ENCODE data around the gene MLXIP. TPM values are rescaled to one million over a fixed set of nuclear protein-coding genes. Genes with fewer than 3 reads are reported as not detected.

Gene MLXIP
- total RNA-seq, 1 donor from 2014 or later: 18.5 TPM

- no peak for TF ChIP-seq CTCF (conservative IDR thresholded peaks at IDR 0.05; ENCODE audit: low read depth, low read length)
- no peak overlapping the region for H3K4me3 ChIP-seq (ENCODE audit: low read depth, low read length)
- no peak for DNase-seq (ENCODE audit: low read depth)
Measured at GRCh38 chr12:122150127-122150681, 71.6 kb downstream of the MLXIP start.

GRCh38 chr12:122152754-122153153 lies 74.2 kb downstream of the MLXIP start:
- no peak for TF ChIP-seq CTCF (conservative IDR thresholded peaks at IDR 0.05; ENCODE audit: low read depth, low read length)
- DNase-seq (ENCODE audit: low read depth): no peak
- H3K4me3 ChIP-seq (ENCODE audit: low read depth, low read length): no peak overlapping the region

- no peak for TF ChIP-seq CTCF (conservative IDR thresholded peaks at IDR 0.05; ENCODE audit: low read depth, low read length)
- H3K4me3 ChIP-seq (ENCODE audit: low read depth, low read length): no peak overlapping the region
Measured at GRCh38 chr12:122155705-122156104, 77.1 kb downstream of the MLXIP start.

GRCh38 chr12:122158700-122159285 lies 80.2 kb downstream of the MLXIP start:
- no peak for DNase-seq (ENCODE audit: low read depth)
- no peak for TF ChIP-seq CTCF (conservative IDR thresholded peaks at IDR 0.05; ENCODE audit: low read depth, low read length)
- no peak overlapping the region for H3K4me3 ChIP-seq (ENCODE audit: low read depth, low read length)

More at GRCh38 chr12:122155705-122156104, 77.1 kb downstream of the MLXIP start:
- no peak for DNase-seq (ENCODE audit: low read depth)

- TF ChIP-seq CTCF (conservative IDR thresholded peaks at IDR 0.05; ENCODE audit: low read depth, low read length): no peak
- no peak overlapping the region for H3K4me3 ChIP-seq (ENCODE audit: low read depth, low read length)
- no peak for DNase-seq (ENCODE audit: low read depth)
Measured at GRCh38 chr12:122159882-122160281, 81.3 kb downstream of the MLXIP start.

GRCh38 chr12:122160761-122161160 lies 82.2 kb downstream of the MLXIP start:
- no peak overlapping the region for H3K4me3 ChIP-seq (ENCODE audit: low read depth, low read length)
- DNase-seq (ENCODE audit: low read depth): no peak
- no peak for TF ChIP-seq CTCF (conservative IDR thresholded peaks at IDR 0.05; ENCODE audit: low read depth, low read length)

GRCh38 chr12:122161682-122162081 lies 83.1 kb downstream of the MLXIP start:
- no peak for TF ChIP-seq CTCF (conservative IDR thresholded peaks at IDR 0.05; ENCODE audit: low read depth, low read length)
- H3K4me3 ChIP-seq (ENCODE audit: low read depth, low read length): no peak overlapping the region
- DNase-seq (ENCODE audit: low read depth): no peak
